Urothelium cell line (cell line): ENCODE data around the gene OXLD1.
"Not testable (repeated sequence)": the region's sequence is repeated elsewhere in the genome, so short reads cannot be mapped to it uniquely, and the experiment has no call there.

Source experiments
- DNase-seq: peaks from one replicate; pipeline ENCODE4 v3.0.0; 2011; ENCODE audit warnings: low spot score, mixed read lengths
- FAIRE-seq: peaks from 2 replicates; lab custom pipeline; 2011; peaks lifted over from hg19 to GRCh38; lab: Jason Lieb, UNC

The OXLD1 gene

GRCh38 chr17:81621494-81622130 lies 44.8 kb downstream of the OXLD1 start:
- DNase-seq (no peak), FAIRE-seq (peak; percentile 77)

DNA sequence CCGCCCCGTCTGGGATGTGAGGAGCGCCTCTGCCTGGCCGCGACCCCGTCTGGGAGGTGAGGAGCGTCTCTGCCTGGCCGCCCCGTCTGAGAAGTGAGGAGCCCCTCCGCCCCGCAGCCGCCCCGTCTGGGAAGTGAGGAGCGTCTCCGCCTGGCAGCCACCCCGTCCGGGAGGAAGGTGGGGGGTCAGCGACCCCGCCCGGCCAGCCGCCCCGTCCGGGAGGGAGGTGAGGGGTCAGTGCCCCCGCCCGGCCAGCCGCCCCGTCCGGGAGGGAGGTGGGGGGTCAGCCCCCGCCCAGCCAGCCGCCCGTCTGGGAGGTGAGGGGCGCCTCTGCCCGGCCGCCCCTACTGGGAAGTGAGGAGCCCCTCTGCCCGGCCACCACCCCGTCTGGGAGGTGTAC lies 48.1 kb downstream of the OXLD1 start:
- FAIRE-seq, DNase-seq: not testable (repeated sequence)

DNA sequence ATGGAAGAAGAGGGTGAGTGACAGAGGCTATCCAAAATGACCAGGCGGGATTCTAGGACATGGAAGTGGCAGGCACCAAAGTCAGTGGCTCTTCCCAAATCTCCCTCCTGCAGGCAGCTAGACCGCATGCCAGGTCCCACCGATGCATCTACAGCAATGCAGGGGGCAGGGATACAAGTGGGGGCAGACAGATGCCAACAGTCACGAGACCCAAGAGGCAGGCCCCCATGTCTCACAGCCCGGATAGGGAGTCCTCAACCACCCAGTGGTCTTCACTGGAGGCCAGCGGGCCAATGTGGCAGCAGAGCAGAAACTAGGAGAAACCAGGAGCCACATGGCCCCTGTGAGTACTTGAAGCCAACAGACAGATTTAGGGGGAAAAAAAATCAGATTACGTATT lies 49.5 kb downstream of the OXLD1 start:
- DNase-seq (no peak), FAIRE-seq (no peak)

GRCh38 chr17:81615401-81615930 lies 50.9 kb downstream of the OXLD1 start:
- no peak for FAIRE-seq
- DNase-seq = no peak
